Activated CD4-positive, alpha-beta T cell treated with anti-CD3 and anti-CD28 coated beads for 1 hour (primary cell): Measurements from ENCODE around the gene PRKCE.
"Not testable (repeated sequence)": the region's sequence is repeated elsewhere in the genome, so short reads cannot be mapped to it uniquely, and the experiment has no call there.

Experiments used
- DNase-seq: peaks from one replicate; pipeline ENCODE4 v3.0.0-alpha.2; 2020

PRKCE gene

DNA sequence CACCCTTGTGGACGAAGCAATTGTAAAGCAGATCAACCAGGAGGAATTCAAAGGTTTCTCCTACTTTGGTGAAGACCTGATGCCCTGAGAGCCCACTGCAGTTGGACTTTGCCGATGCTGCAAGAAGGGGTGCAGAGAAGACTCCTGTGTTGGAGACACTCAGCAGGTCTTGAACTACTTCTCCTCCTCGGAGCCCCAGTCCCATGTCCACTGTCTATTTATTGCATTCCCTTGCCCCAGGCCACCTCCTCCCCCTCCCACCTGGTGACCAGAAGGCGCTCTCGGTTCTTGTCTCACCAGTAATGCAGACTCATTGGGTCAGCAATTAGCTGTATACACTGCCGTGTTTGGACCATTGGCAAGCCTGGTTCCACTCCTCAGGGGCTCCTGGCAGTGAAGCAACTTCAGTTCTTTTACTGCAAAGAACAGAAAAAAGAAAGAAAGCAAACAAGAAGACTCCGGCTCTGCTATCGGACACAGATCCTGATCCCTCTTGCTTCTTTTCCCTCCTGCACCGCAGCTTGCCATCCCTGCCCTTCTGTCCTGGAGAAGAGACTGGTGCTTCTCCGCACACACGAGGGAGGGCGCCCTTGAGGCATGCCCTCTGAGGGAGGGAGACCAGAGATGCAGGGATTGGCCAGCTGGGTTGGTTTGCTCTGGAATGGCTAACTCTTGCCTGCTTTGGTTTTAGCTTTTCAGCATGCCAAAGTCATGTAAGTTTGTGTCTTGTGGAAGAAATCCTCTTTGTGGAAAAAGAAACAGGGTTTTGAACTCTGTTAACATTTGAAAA lies 533.5 kb downstream of the PRKCE start:
- no peak for DNase-seq

DNA sequence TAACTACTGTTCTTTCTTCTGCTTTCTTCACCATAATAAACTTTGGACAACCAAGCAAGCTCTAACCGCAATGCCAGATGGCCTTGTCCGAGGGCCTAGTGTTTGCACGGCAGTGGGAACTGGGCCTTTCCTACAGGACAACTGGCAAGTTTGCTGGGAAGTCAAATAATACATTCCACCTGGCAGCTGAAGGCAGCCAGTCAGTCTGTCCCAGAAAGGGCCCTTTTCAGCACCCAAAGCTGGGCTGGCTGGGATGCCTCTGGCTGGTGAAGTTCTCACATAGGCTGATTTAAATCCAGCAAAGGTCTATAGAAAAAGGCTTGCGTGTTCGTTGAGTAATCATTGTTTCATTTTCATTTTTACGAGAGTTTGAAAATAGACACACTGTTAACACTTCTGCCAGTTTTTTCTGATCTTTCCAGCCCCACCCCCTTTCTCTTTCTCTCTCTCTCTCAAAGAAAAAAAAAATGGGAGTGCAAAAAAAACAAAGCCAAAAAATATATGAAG lies 535.7 kb downstream of the PRKCE start:
- DNase-seq: no peak

DNA sequence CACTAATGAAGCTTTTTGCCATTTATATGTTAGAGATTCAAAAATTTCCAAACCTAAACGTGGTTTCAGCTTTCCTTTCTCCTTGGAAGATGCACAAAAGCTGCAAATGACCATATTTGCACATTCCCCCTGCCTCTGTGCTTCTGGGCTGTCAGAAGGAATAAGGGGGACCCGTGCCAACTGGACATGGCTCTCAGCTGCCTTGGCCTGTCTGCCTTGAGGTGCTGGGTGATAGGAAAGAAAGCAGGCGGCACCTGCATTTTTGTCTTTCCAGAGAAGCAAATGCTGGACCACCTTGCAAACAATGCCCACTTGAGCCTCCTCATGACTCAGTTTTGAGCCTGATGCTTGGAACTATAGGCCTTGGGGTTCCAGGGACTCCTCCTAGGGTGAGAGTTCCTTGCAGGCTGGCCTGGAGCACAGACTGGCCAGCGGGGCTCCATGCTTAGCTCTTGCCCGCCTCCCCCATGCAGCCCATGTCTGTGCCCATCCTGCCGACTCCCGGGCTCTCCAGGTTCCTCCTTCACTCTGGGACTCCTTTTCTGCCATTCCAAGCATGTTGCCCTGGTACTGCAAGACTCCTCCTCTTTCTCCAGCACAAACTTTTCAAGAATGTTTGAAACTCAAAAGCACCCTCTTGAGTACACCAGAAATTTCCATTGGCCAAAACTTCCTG lies 536.7 kb downstream of the PRKCE start:
- no peak for DNase-seq

DNA sequence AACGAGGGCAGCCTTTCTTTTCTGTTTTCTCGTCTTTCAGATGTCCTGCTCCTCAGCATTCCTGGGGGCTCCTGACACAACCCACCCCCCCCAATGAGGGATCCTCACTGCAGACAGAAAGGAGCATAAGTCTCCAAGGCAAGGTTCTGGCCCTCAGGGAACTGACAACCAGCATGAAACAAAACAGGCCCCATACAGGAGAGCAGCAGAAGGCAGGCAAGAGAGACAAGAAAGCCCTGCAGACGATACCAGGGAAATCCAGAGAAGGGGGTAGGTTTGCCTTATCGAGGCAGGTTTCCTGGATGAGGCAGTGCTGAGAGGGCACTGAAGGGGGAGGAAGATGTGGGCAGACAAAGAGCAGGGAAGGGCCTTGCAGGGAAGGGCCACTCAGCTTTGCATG lies 541.9 kb downstream of the PRKCE start:
- DNase-seq: no peak

DNA sequence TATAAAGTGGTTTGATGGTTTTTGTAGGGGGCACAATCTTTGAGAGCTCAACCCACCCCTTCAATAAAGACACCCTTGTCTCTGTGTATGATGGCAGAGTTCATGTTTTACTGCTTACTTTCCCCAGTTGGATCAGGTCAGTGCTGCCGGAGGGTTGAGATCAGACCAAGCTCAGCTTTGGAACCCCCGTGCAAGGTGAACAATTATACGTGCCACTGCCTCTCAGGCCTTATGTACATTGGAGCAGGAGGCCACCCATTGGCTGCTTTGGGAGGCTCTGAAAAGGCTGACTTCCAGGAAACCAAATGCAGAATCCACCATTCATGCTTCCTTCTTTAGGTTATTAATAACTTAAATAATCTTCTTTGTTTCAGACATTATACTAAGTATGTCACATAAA lies 542.4 kb downstream of the PRKCE start:
- DNase-seq: no peak

DNA sequence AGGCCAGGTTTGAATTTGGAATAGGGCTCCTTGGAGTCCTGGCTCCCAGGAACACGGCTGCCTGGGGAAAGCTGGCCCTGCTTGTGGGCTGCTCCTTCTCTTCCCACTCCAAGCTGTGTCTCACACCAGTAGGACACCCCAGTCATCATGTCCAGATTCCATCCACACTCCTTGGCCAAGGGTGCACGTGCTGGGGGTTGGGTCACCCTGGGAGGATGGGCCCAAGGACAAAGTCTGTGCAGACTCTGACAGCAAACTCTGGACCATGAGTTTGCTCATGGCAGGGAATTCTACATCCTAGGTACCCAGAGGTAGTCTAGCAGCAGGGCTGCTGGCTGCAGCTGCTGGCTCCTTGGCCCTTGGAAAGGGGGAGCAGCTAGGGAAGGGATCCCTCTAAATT lies 543.4 kb downstream of the PRKCE start:
- DNase-seq: no peak

DNA sequence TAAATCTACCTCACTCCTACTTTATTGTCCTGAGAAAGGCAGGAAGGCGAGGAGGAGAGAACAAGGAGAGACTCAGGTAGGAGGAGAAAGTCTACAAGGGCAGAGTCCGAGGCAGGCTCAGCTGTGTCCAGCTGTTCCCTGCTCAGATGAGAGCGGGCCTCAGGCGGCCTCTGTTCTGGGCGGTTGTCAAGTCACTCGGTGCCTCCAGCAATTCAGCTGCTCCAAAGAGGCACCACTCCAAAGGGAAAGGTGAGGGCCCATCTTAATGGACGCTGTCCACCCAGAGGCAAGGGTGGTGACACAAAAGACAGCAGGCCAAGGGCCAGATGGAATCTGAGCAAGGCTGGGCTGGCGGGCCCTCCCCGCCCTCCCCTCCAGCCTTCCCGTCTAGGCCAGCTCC lies 544.3 kb downstream of the PRKCE start:
- DNase-seq: no peak

DNA sequence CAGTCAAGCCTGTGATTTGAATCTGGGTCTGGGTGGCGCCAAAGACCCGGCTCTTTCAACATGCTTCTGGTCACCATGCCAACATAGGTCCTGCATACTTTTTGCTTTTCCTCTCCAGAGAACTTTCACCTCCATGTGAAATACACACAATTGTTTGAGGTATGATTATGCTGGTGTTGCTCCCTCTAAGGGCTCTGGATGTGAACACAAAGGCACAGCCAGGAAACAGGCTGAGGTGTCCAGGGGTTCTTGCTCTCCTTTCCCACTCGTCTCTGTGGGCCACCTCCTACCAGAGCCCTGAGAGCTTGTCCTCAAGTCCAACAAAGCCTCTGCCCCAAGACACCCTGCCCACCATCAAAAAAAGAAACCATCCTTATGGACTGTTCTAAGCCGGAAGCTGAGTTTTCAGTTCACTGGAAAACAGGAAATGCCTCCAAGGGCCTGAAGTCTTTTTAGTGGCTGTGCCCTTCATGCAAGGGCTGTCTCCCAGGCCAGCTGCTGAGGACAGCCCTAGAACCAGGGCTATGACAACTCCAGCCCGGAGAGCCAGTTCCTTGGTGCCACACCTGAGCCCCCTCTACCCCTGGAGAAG lies 545.5 kb downstream of the PRKCE start:
- DNase-seq: no peak

DNA sequence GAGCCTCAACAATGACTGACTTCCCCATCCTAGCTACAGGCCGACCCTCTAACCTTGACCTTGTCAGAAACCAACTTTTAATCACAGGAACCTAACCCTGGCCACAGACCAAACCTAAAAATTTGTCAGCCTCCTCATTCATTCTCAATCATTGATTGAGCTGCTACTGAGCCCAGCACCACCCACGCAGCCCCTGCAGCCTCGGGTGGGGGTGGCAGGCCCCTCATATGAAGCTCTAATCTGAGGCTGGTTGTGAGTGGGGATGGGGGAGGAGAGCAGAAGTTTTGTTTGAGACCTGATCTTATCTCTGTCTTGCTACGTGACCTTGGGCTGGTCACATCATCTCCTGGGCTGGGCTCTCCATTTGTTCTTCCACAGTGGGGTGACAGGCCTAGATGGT lies 546.2 kb downstream of the PRKCE start:
- DNase-seq: no peak

DNA sequence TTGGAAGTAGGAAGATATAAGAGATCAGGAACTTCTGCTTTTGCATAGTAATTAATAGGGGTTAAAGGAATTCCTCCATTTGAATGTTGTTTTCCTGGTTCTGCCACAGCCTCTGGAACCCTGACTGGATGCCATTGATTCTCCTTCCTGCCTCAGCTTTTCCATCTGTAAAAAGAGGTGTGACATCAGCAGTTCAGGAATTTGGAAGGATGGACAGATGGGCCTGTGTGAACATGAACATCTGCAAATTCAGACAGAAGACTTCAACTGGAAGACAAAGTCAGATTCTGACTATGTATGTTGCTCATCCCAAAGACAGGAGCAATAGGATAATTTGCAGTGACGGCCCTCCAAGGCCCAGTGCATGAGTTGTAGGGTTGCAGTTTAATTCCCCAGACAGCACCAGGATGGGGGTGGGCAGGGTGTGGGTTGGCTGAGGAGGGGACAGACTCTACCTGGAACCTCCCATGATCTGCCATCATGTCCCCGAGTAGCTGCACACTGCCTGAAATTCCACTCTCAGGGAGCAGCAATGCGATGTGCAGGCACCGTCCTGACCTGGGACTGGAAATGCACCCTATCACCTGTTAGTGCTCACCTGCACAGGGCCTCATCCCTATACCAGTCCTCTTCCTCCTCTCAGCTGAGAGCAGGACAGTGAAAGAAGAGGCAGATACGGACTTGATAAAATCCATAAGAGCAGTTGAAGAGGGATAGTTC lies 546.8 kb downstream of the PRKCE start:
- no peak for DNase-seq

DNA sequence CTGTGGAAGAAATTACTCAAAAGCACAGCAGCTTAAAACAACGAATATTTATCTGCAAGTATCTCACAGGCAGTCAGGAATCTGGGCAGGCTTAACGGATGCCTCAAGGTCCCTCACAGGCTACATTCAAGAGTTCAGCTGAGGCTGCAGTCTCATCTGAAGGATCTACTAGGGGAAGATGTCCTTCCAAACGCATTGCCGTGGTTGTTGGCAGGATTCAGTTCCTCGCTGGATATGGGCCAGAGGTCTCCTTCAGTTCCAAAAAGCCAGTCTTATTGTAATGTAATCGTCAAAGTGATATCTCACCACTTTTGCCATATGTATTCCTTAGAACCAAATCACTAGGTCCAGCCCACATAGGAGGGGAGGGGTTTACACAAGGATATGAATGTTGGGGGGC lies 547.5 kb downstream of the PRKCE start:
- DNase-seq: no peak

DNA sequence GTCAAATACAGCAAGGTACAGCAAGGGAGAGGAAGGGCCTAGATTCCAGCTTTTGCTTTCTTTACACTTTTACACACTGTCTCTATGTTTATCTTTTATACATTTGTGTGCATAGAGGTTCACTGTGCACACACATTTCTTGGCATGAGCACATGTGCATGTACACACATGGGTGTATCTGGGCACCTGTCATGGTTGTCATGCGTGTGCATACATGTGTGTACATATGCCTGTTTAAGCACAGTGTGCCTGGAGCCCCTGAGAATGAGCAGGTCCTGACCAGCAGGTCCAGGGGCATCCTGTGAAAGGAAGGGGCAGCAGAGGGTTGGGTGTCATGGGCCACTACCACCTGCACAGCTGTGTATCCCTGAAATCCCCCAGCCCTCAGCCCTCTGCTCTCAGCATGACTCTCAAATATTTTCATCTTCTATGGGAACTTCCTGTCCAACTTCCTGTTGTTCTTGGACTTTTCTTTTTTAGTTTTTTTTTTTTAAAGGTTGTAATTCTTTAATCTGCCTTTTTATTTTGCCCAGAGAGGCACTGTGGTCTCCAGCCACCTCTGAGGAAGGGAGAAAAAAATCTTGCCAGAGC lies 548.7 kb downstream of the PRKCE start:
- no peak for DNase-seq

DNA sequence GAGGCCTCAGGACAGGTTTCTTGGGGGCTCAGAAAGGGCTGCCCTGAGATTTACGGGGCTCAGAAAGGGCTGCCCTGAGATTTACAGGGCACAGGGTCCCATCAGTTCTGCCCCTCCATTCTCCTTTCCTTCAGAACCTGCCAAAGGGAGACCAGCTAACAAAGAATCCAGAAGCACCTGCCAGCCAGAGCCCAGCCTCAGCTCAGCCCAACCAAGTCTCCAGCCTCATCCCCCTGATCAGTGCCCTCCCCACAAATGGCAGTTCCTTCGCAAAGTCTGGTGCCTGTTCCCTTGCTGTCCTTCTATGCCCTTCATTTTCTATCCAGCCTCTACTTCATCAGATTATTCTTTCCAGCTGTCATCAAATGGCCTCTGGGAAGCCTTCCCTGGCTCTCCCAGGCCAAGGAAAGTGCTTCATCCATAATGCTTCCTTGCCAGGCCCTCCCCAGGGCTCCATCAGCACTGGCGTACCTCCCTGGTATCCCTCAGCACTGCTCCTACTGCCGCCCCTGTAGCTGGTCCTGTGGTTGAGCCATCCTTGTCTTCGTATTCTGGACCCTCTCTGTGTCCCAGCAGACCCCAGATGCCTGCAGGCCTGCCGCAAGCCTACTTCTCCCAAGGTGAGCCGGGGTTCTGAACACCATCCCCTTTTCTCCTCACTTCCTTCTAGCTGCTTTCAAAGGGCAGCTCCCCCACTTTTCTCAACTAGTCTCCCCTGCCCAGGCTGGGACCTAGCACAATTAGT lies 549.6 kb downstream of the PRKCE start:
- DNase-seq: no peak

DNA sequence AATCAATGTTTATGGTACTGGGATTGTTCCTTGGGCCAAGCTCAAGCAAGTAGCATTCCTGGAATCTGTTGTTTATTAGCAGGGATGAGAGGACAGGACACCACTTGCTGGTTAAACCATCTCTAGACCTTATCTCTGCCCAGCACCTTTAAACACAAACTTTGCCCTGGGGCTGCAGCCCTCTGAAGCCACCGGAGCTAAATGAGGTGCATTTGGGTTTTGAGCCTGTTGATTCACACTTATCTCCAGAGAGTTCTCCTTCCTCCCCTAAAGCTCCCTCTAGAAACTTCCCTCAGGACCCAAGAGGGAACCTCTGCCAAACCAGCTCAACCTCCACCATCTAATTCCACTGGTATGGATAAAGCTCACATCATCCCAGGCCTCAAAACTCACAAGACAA lies 551.0 kb downstream of the PRKCE start:
- DNase-seq: no peak

DNA sequence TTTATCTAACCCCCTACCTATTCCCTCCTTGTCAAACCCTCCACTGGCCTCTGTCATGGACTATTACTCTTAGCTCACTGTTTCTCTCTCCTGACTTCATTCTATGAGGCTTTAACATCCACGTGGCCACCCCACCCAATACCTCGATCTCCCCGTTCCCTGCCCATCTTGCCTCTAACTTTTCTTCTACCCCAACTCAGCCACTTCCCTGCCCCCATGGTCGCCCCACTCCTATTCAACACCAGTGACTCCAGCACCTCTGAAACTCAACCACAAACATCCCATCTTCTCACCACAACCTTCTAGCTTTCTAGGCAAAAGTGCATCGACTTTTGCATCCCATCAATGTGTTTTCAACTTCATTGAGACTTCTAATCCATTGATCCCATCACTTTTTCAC lies 551.5 kb downstream of the PRKCE start:
- no peak for DNase-seq

DNA sequence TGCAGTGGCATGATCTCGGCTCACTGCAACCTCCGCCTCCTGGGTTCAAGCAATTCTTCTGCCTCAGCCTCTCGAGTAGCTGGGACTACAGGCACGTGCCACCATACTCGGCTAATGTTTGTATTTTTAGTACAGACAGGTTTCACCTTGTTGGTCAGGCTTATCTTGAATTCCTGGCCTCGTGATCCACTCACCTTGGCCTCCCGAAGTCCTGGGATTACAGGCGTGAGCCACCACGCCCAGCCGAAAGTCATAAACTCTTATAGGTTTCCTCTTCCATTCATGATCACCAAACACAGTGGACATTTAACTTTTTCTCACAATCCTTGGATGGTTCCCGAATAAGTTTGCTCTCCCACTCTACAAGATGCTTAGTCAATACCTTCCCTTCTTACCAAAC lies 552.2 kb downstream of the PRKCE start:
- DNase-seq: not testable (repeated sequence)

DNA sequence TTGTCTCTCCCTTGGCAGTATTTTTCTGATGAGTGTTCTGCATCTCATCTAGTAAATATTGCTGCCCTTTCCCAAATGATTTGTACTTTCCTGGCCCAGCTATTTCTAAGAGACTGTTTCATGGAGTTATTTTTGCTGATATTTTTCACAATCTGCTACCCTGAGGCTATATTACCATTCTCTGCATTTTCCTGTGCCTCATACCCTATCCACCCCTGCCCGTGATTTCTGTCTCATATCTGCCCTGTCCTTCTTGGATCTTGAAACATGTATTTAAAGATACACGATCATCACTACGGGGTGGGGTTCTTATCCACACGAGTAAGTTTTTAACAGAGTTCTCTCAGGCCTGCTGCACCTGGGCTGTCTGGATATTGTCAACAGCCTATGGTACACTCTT lies 556.1 kb downstream of the PRKCE start:
- no peak for DNase-seq

DNA sequence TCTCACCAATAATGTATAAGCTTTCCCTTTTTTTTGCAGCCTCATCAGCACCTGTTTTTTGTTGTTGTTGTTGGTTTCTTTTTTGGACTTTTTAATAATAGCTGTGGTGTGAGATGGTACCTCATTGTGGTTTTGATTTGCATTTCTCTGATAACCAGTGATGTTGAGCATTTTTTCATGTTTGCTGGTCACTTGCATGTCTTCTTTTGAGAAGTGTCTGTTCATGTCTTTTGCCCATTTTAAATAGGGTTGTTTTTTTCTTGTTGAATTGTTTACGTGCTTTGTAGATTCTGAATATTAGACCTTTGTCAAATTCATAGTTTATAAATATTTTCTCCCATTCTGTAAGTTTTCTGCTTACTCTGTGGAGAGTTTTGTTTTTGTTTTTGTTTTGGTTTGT lies 557.3 kb downstream of the PRKCE start:
- DNase-seq: no peak

DNA sequence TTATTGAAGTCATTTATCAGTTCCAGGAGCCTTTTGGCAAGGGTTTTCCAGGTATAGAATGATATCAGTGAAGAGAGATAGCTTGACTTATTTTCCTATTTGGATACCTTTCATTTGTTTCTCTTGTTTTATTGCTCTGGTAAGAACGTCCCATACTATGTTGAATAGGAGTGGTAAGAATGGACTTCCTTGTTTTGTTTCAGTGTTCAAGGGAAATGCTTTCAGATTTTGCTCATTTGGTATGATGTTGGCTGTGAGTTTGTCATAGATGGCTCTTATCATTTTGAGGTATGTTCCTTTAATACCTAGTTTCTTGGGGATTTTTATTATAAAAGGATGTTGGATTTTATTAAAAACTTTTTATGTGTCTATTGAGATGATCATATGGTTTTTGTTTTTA lies 558.6 kb downstream of the PRKCE start:
- no peak for DNase-seq

DNA sequence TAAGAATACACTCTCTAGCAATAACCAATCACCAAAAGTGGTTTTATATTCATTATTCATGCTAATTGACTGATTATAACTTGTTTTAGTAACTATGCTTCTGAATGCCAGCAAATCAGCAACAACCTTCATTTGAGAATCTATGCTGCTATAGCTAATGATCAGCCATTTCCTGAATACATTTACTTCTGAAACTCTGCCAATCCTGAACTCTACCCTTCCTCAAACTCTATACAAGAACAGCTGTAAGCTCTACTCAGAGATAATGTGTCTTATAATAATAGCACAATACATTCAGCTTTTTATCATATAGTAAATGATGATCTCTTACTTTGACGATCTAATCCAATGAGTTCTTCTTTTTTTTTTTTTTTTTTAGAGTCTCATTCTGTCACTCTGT lies 560.0 kb downstream of the PRKCE start:
- DNase-seq: no peak

DNA sequence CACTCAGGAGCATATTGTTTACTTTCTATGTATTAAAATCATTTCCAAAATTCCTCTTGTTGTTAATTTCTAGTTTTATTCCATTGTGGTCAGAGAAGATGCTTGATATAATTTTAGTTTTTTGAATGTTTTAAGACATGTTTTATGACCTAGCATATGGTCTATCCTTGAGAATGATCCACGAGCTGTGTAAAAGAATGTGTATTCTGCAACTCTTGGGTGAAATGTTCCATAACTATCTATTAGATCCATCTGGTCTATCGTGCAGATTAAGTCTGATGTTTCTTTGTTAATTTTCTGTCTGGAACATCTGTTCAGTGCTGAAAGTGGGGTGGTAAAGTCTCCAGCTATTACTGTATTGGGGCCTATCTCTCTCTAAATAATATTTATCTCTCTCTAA lies 562.4 kb downstream of the PRKCE start:
- no peak for DNase-seq

DNA sequence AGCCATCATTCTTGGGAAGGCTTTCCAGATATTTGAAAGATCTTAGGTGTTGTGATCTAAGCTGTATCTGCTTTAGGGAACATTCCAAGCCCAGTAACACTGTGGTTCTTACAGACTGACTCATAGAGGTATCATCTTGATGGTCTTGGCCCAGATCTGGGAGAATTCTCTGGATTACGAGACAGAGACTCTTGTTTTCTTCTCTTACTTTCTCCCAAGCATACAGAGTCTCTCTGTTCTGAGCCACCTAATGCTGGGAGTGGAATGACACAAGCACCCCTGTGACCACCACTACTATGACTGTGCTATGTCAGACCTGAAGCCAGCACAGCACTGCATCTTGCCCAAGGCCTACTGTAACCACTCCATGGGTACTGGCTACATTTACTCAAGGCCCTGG lies 564.7 kb downstream of the PRKCE start:
- no peak for DNase-seq
